ENCODE data around the gene ZNF217. TPM values are rescaled to one million over a fixed set of nuclear protein-coding genes. Genes with fewer than 3 reads are reported as not detected.

Gene ZNF217
- total and polyA plus RNA-seq, 2 of the 8 experiments (the other 6 are each of a cell fraction or from before 2014, with no cell fraction given), result 15.3 to 87.9 TPM

DNA sequence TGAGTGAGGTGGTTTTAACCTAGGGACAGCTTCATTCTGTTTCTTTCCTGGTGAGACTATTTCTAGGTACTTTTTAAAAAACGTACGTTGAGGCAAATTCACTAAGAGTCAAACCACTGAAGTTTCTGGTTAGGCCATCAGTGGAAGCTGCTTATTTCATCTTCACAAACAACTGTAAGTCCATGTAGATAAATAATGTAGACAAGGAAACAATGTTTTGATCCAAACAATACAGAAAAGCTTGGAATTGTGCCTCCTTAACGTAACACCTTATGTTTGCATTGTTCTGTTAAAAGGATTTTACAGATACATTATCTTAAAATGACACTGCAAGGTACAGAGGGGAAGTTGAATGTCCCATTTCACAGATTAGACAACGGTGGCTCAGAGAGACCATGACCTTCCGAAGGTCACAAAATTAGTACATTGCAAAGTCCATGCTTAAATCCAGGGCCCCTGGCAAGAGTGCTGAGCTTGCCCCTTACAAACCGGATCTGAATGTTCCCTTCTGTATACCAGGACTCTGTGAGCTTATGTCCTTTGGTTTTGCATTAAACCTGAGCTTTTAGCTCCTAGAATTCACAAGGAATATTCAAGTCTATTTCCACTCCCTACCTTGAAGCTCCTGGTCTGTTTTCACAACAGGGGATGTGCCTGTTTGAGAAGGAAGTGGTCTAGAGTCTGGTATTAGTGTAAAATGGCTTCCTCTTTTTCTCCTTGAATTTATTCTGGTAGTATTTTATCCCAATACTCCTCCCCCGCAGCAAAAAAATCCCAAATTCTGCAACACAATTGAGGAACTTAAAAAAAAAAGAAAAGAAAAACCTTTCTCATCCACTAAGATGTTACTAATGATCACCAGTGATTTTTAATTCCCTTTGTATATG is 28.9 kb upstream of the ZNF217 start:
- H3K4ac ChIP-seq (replicated peaks; ENCODE audit: insufficient read length, low read depth, low read length), result no peak overlapping the region
- no peak overlapping the region for H4K5ac ChIP-seq (ENCODE audit: insufficient read length, low read depth, low read length)
- no peak overlapping the region for H2AK5ac ChIP-seq (ENCODE audit: low read depth, low read length)
- no peak for FAIRE-seq
- H3K36me3 ChIP-seq (ENCODE audit: control insufficient read depth in 2 of 4, insufficient read depth in 4 of 4, low read length in 3 of 4), result no peaks in the 10 kb centered on the region
- H3K23ac ChIP-seq (ENCODE audit: insufficient read length), result no peak overlapping the region
- H3K27ac ChIP-seq (ENCODE audit: low read depth, low read length), result peak overlapping the region; percentile 1; the same call in 1 of the 2 replicates
- H3K23me2 ChIP-seq (ENCODE audit: low read depth, low read length), result no peaks in the 10 kb centered on the region
- H4K20me1 ChIP-seq (replicated peaks in 1 of 2; ENCODE audit: control insufficient read depth in 1 of 2, insufficient read depth in 2 of 2, low read length in 2 of 2), result no peaks in the 10 kb centered on the region
- H3K4me1 ChIP-seq (replicated peaks in 1 of 4; ENCODE audit: control insufficient read depth in 3 of 4, insufficient read depth in 4 of 4, low read length in 3 of 4), result peaks cover 4 to 11% (median 9%) of the 10 kb centered on the region in 4 experiments; a peak in 6 of 7 replicates
- H3K56ac ChIP-seq (replicated peaks; ENCODE audit: insufficient read length, low read depth, low read length), result no peak overlapping the region
- H2AFZ ChIP-seq (ENCODE audit: low read length), result peak overlapping the region; percentile 79; the same call in 1 of the 2 replicates
- no peak for DNase-seq (ENCODE audit: low read depth in 1 of 2, low spot score in 2 of 2)
- no peak overlapping the region; a peak in 1 of 4 replicates for H3K4me2 ChIP-seq (ENCODE audit: insufficient read depth in 1 of 2, low read depth in 2 of 2, low read length in 2 of 2)
- no peak overlapping the region for H2BK120ac ChIP-seq (replicated peaks; ENCODE audit: low read depth, low read length)
- H3K79me2 ChIP-seq (ENCODE audit: control insufficient read depth in 1 of 2, insufficient read depth in 2 of 2, low read length in 2 of 2), result no peaks in the 10 kb centered on the region
- 72% methylated on average over 7 of the region's 7 CpGs; no CpG with 5 or more reads in 1 of the 2 experiments for WGBS, 2 experiments (ENCODE audit: extremely low coverage in 1 of 2, insufficient coverage in 1 of 2, insufficient read length in 1 of 2, insufficient replicate concordance in 2 of 2, low coverage in 1 of 2, low lambda C conversion rate in 2 of 2, missing lambda C conversion rate in 1 of 2)
- no peak overlapping the region; the same call in 1 of the 2 replicates for H2BK12ac ChIP-seq (ENCODE audit: low read depth, low read length)
- ChIA-PET POLR2A (ENCODE audit: partially characterized antibody) (interaction anchor here (0.8 to 2.0 kb wide), 12 partner anchors 13 to 293 kb away, joined by 3 to 6 read pairs (median 3); no protein-coding TSS in a partner anchor), CTCF (ENCODE audit: partially characterized antibody) (interaction anchor here (0.6 to 2.1 kb wide), 10 partner anchors 10 to 317 kb away, joined by 3 to 8 read pairs (median 4); no protein-coding TSS in a partner anchor)
- no peak overlapping the region for H3K9ac ChIP-seq (replicated peaks in 1 of 4; ENCODE audit: extremely low read depth in 1 of 4, low read depth in 3 of 4, low read length in 3 of 4)
- no peak overlapping the region for H2BK20ac ChIP-seq (ENCODE audit: low read length)
- no peaks in the 10 kb centered on the region for H3K27me3 ChIP-seq (replicated peaks in 1 of 4; ENCODE audit: control insufficient read depth in 3 of 4, extremely low read depth in 1 of 4, insufficient read depth in 3 of 4, low read length in 3 of 4)
- H3K79me1 ChIP-seq (ENCODE audit: low read depth, low read length), result no peaks in the 10 kb centered on the region
- no peak overlapping the region for H3K14ac ChIP-seq (ENCODE audit: insufficient read length)
- H4K91ac ChIP-seq (replicated peaks; ENCODE audit: insufficient read length, low read length), result peak overlapping the region; percentile 42
- H4K8ac ChIP-seq (ENCODE audit: extremely low read depth, insufficient read depth, low read length), result no peak overlapping the region
- no peak overlapping the region for H3K18ac ChIP-seq (ENCODE audit: extremely low read depth, low read length)
- no peak overlapping the region for H2BK15ac ChIP-seq (ENCODE audit: low read length)
- H3K4me3 ChIP-seq (ENCODE audit: extremely low read depth in 1 of 4, insufficient read depth in 2 of 4, low read depth in 3 of 4, low read length in 4 of 4), result no peak overlapping the region; a peak in 1 of 8 replicates
- H2BK5ac ChIP-seq (ENCODE audit: low read depth, low read length), result no peak overlapping the region
- H3K9me3 ChIP-seq (ENCODE audit: insufficient read depth in 2 of 2, low read depth in 1 of 2, low read length in 1 of 2), result no peaks in the 10 kb centered on the region
- TF ChIP-seq GABPA (IDR thresholded peaks at IDR 0.05; ENCODE audit: borderline replicate concordance, insufficient read depth, low read length), result no peak
- no peak for TF ChIP-seq TAF1 (IDR thresholded peaks at IDR 0.05; ENCODE audit: low read depth, low read length)
- TF ChIP-seq CHD2 (IDR thresholded peaks at IDR 0.05; ENCODE audit: low read length), result no peak
- TF ChIP-seq KDM4A (IDR thresholded peaks at IDR 0.05; ENCODE audit: low read depth, low read length, severe bottlenecking), result no peak
- TF ChIP-seq CBX8 (IDR thresholded peaks at IDR 0.05; ENCODE audit: borderline replicate concordance, low read depth, low read length), result no peak
- TF ChIP-seq ZNF274 (IDR thresholded peaks at IDR 0.05; ENCODE audit: borderline replicate concordance, extremely low read depth, low read length), result no peak

Data from H1 (cell line).